ENCODE measurements around the gene NMU. TPM values are rescaled to one million over a fixed set of nuclear protein-coding genes. Genes with fewer than 3 reads are reported as not detected.
"Not testable (repeated sequence)": the region's sequence is repeated elsewhere in the genome, so short reads cannot be mapped to it uniquely, and the experiment has no call there.

NMU gene
- total RNA-seq, 6 experiments from 2014 or later = not detected

DNA sequence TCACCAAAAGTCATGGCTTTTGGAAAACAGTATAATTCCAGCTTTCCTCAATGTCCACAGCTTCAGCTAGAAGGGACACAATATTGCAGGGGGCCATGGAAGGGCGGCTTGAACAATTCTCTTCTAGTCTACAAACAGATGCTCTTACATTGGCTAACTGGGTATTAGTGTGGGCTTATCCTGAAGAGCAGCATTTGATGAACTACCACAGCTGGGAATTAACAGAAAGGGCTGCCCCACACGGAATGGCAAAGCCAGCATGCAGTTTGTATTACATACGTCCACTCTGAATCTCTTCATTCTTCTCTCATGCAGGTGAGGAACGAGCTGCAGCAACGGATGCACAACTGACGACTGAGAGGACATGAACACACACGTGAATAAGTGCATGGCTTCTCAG is 31.1 kb downstream of the NMU start:
- no peaks in the 10 kb centered on the region for H3K9me3 Mint-ChIP-seq

DNA sequence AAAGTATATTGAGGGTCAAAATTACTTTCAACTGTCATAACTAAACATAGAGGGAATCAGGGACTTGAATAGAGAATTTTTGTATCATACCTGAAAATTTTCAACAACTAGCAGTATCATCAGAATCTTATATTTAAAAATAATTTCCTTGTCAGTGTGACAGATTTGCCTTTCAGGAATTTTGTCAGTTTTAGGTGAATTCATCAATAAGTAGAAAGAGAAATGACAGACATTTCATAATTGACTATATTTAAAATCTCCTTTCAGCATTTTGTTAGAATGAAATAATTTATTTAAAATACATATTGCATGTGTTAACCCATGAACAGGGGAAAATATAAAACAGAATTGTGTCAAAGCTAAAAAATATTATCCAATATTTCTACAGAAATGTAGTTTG is 35.5 kb downstream of the NMU start:
- Mint-ChIP-seq H3K27ac (no peak overlapping the region), H3K4me3 (no peak overlapping the region), H3K36me3 (ENCODE audit: low read depth) (no peaks in the 10 kb centered on the region), H3K27me3 (ENCODE audit: insufficient read depth) (peaks cover 3% of the 10 kb centered on the region; the same call in 1 of the 2 replicates), H3K9me3 (no peaks in the 10 kb centered on the region), H3K4me1 (ENCODE audit: low read depth) (peaks cover 5% of the 10 kb centered on the region; the same call in 1 of the 2 replicates)
- TF ChIP-seq, protein P1, sequence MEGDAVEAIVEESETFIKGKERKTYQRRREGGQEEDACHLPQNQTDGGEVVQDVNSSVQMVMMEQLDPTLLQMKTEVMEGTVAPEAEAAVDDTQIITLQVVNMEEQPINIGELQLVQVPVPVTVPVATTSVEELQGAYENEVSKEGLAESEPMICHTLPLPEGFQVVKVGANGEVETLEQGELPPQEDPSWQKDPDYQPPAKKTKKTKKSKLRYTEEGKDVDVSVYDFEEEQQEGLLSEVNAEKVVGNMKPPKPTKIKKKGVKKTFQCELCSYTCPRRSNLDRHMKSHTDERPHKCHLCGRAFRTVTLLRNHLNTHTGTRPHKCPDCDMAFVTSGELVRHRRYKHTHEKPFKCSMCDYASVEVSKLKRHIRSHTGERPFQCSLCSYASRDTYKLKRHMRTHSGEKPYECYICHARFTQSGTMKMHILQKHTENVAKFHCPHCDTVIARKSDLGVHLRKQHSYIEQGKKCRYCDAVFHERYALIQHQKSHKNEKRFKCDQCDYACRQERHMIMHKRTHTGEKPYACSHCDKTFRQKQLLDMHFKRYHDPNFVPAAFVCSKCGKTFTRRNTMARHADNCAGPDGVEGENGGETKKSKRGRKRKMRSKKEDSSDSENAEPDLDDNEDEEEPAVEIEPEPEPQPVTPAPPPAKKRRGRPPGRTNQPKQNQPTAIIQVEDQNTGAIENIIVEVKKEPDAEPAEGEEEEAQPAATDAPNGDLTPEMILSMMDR (IDR thresholded peaks at IDR 0.05) = no peak
- no peak for DNase-seq

More for the DNA sequence above, 31.1 kb downstream of the NMU start:
- Mint-ChIP-seq H3K4me1 (ENCODE audit: low read depth) (peaks cover 11% of the 10 kb centered on the region), H3K4me3 (no peak overlapping the region; the same call in 1 of the 2 replicates), H3K36me3 (ENCODE audit: low read depth) (no peaks in the 10 kb centered on the region), H3K27me3 (ENCODE audit: insufficient read depth) (no peaks in the 10 kb centered on the region), H3K27ac (no peak overlapping the region)
- TF ChIP-seq, protein P1 (IDR thresholded peaks at IDR 0.05) = no peak
- no peak for DNase-seq

- Mint-ChIP-seq H3K9me3 (no peaks in the 10 kb centered on the region), H3K4me1 (ENCODE audit: low read depth) (no peaks in the 10 kb centered on the region), H3K27ac (no peak overlapping the region), H3K36me3 (ENCODE audit: low read depth) (no peaks in the 10 kb centered on the region), H3K27me3 (ENCODE audit: insufficient read depth) (peaks cover 3% of the 10 kb centered on the region; the same call in 1 of the 2 replicates), H3K4me3 (no peak overlapping the region)
- TF ChIP-seq, protein P1 (IDR thresholded peaks at IDR 0.05) = no peak
- no peak for DNase-seq
These were observed 37.5 kb downstream of the NMU start for GRCh38 chr4:55598641-55599040.

- Mint-ChIP-seq H3K4me1 (ENCODE audit: low read depth) (peaks cover 5% of the 10 kb centered on the region; the same call in 1 of the 2 replicates), H3K27ac (no peak within 1 kb of the TSS), H3K36me3 (ENCODE audit: low read depth) (no peaks in the 10 kb centered on the region), H3K27me3 (ENCODE audit: insufficient read depth) (no peaks in the 10 kb centered on the region; the same call in 1 of the 2 replicates), H3K4me3 (no peak within 1 kb of the TSS), H3K9me3 (no peaks in the 10 kb centered on the region)
- DNase-seq = no peak
- TF ChIP-seq, protein P1 (IDR thresholded peaks at IDR 0.05) = no peak
These were observed 44.1 kb downstream of the NMU start, which contains the start of gene PDCL2 for GRCh38 chr4:55592014-55592413. Gene PDCL2, minus strand, starts transcription at chr4:55592245. Its CDS starts 136 bp downstream, at chr4:55592109.

GRCh38 chr4:55588160-55588559 is 47.9 kb downstream of the NMU start:
- no peaks in the 10 kb centered on the region for H3K36me3 Mint-ChIP-seq (ENCODE audit: low read depth)
- TF ChIP-seq, protein P1 (IDR thresholded peaks at IDR 0.05) = no peak
- no peak overlapping the region for H3K27ac Mint-ChIP-seq
- peaks cover 5% of the 10 kb centered on the region; the same call in 1 of the 2 replicates for H3K4me1 Mint-ChIP-seq (ENCODE audit: low read depth)
- no peak for DNase-seq
- H3K4me3 Mint-ChIP-seq = no peak overlapping the region
- H3K9me3 Mint-ChIP-seq = peaks cover 6% of the 10 kb centered on the region; the same call in 1 of the 2 replicates
- H3K27me3 Mint-ChIP-seq (ENCODE audit: insufficient read depth) = peaks cover 2% of the 10 kb centered on the region

DNA sequence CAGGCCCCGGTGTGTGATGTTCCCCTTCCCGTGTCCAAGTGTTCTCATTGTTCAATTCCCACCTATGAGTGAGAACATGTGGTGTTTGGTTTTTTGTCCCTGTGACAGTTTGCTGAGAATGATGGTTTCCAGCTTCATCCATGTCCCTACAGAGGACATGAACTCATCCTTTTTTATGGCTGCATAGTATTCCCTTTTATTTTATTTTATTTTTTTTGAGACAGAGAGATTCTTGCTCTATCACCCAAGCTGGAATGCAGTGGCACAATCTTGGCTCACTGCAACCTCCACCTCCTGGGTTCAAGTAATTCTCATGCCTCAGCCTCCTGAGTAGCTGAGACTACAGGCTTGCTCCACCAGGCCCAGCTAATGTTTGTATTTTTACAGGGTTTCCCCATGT is 53.3 kb downstream of the NMU start:
- not testable (repeated sequence) for H3K36me3 Mint-ChIP-seq (ENCODE audit: low read depth); H3K27me3 Mint-ChIP-seq (ENCODE audit: insufficient read depth); H3K4me3 Mint-ChIP-seq; H3K27ac Mint-ChIP-seq; H3K9me3 Mint-ChIP-seq; DNase-seq
- peaks cover 15% of the 10 kb centered on the region for H3K4me1 Mint-ChIP-seq (ENCODE audit: low read depth)
